GM10248 (cell line): ENCODE data around the gene SH3PXD2B.
"Not testable (repeated sequence)": the region's sequence is repeated elsewhere in the genome, so short reads cannot be mapped to it uniquely, and the experiment has no call there.

ENCODE experiments used
- CTCF ChIA-PET: fragments of 300-600 bp; sonication (Branson Sonifier 250); formaldehyde crosslinking; extraction: SDS; loops from one replicate; lab custom pipeline; 2021; ENCODE audit warnings: antibody characterized with exemption; lab: Yijun Ruan, JAX
- POLR2A ChIA-PET: fragments of 350-650 bp; sonication (Branson Sonifier 250); formaldehyde crosslinking; extraction: SDS; loops from one replicate; lab custom pipeline; 2020; ENCODE audit warnings: antibody characterized with exemption; lab: Yijun Ruan, JAX
- DNase-seq: peaks from one replicate; pipeline ENCODE4 v3.0.0; 2012; ENCODE audit errors: extremely low spot score
- TF ChIP-seq, protein P1 (sequence below): IDR thresholded peaks from 2 replicates; pipeline ENCODE4 v1.5.1; 2012; ENCODE audit warnings: mild to moderate bottlenecking, low read depth; ENCODE audit errors: extremely low read depth, missing control alignments, control extremely low read depth

The SH3PXD2B gene

GRCh38 chr5:172399826-172400225 lies 54.5 kb downstream of the SH3PXD2B start:
- TF ChIP-seq, protein P1, sequence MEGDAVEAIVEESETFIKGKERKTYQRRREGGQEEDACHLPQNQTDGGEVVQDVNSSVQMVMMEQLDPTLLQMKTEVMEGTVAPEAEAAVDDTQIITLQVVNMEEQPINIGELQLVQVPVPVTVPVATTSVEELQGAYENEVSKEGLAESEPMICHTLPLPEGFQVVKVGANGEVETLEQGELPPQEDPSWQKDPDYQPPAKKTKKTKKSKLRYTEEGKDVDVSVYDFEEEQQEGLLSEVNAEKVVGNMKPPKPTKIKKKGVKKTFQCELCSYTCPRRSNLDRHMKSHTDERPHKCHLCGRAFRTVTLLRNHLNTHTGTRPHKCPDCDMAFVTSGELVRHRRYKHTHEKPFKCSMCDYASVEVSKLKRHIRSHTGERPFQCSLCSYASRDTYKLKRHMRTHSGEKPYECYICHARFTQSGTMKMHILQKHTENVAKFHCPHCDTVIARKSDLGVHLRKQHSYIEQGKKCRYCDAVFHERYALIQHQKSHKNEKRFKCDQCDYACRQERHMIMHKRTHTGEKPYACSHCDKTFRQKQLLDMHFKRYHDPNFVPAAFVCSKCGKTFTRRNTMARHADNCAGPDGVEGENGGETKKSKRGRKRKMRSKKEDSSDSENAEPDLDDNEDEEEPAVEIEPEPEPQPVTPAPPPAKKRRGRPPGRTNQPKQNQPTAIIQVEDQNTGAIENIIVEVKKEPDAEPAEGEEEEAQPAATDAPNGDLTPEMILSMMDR, result no peak
- DNase-seq, result no peak
- ChIA-PET POLR2A (no interaction called here), CTCF (no interaction called here)

DNA sequence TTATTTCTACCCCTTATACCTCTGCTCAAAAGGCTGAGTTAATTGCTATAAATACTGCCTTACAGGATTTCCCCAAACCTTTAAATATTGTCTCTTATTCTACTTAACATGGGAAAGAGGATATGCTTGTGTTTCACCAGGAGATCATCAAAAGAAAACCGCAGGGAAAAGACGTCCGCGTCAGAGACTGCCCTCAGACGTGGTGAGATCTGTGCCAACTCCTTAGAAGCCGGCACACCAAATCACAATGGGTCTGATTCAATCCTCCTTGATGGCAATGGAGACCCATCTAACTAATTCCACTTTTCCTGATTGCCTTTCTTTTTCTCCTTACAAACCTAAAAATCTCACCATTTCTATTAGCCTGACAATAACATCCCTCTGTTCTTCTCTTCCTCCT lies 55.0 kb downstream of the SH3PXD2B start:
- CTCF ChIA-PET, result no interaction called here
- no peak for DNase-seq
- TF ChIP-seq, protein P1, result no peak
- POLR2A ChIA-PET, result no interaction called here

- POLR2A ChIA-PET, CTCF ChIA-PET, DNase-seq: not testable (repeated sequence)
Observed at GRCh38 chr5:172398645-172399044, 55.7 kb downstream of the SH3PXD2B start.

GRCh38 chr5:172396994-172397393 lies 57.3 kb downstream of the SH3PXD2B start:
- CTCF ChIA-PET, DNase-seq, POLR2A ChIA-PET: not testable (repeated sequence)

DNA sequence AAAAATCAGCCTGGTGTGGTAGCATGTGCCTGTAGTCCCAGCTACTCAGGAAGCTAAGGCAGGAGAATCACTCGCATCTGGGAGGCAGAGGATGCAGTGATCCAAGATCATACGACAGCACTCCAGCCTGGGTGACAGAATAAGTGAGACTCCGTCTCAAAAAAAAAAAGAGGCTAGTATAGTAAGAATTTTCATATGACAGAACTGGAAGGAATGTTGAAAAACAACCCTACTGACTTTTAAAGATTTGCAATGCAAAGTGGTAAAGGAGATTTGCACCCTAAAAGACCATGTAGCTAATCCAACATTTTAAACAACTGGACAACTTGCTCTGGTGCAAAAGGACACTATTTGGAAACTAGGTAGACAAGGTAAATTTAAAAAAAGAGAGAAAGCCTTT lies 58.1 kb downstream of the SH3PXD2B start:
- ChIA-PET CTCF (no interaction called here), POLR2A (no interaction called here)
- TF ChIP-seq, protein P1, result no peak
- DNase-seq, result no peak

DNA sequence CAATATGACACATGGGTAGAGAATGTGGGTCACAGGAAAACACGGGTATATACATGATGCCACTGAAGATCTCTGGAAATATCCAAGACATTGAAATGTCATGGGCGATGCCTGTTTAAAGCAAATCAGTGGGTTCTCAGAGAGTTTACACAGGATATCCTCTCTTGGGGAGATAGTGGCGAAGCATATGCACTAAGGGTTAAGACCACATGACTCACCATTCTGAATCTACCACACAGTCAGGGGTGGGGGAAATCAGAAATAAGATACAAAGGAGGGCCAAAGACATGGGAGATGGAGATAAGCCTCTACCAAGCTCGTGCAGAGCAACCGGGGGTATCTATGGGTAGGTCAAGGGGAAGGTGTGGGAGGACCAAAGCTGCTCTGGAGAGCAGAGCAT lies 58.8 kb downstream of the SH3PXD2B start:
- ChIA-PET POLR2A (no interaction called here), CTCF (no interaction called here)
- TF ChIP-seq, protein P1, result no peak
- DNase-seq, result no peak

GRCh38 chr5:172389578-172390112 lies 64.7 kb downstream of the SH3PXD2B start:
- CTCF ChIA-PET, result interaction anchor here (0.7 kb wide), 1 partner anchor 12 kb away, joined by 3 read pairs; no protein-coding TSS in a partner anchor
- POLR2A ChIA-PET, result no interaction called here
- no peak for DNase-seq
- TF ChIP-seq, protein P1, result no peak

DNA sequence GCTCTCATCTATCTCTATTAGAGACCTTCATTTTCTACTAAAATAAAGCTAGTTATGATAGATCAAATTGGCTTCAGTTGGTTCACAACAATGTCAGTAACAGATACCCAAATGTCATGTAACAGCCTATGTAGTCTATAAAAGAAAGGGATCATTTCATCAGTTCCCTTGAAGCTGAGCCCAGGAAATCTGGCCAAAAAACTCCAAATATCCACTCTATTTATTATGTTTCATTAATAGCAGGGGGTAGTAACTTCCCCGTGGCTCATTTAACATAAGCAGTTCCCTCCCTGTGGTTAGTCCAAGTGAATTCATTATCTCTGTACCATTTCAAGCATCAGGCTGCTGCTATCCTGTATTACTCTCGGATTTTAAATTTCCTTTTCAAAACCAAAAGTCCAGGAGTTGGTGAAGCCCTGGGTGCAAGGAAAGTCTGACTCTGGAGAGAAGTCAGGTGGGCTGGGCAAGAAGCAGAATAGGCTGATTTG lies 66.0 kb downstream of the SH3PXD2B start:
- ChIA-PET CTCF (no interaction called here), POLR2A (no interaction called here)
- DNase-seq, result no peak
- TF ChIP-seq, protein P1, result no peak
